SK-N-SH treated with all-trans-retinoic acid at 6 μM for 48 hours (cell line): ENCODE data around the gene AUTS2.

Source experiments
- ARNTL ChIP-seq: fragments of 450-650 bp; formaldehyde crosslinking; IDR thresholded peaks from 2 replicates; pipeline ENCODE4 v1.5.0; 2020; ENCODE audit warnings: low read depth, mild to moderate bottlenecking, moderate library complexity, borderline replicate concordance
- ESRRG ChIP-seq: fragments of 250-450 bp; sonication (Bioruptor Pico); IDR thresholded peaks from 2 replicates; pipeline ENCODE4 v1.6.1; 2021; ENCODE audit warnings: mild to moderate bottlenecking
- TOX ChIP-seq: fragments of 250-450 bp; sonication (Bioruptor Pico); IDR thresholded peaks from 2 replicates; pipeline ENCODE4 v1.8.0; 2021; ENCODE audit warnings: mild to moderate bottlenecking, moderate library complexity, borderline replicate concordance
- ZFP3 ChIP-seq: fragments of 250-450 bp; sonication (Bioruptor Pico); IDR thresholded peaks from 2 replicates; pipeline ENCODE4 v1.5.0; 2020; ENCODE audit warnings: mild to moderate bottlenecking, moderate library complexity
- ZFP30 ChIP-seq: fragments of 450-650 bp; formaldehyde crosslinking; IDR thresholded peaks from 2 replicates; pipeline ENCODE4 v1.5.0; 2022; ENCODE audit warnings: mild to moderate bottlenecking, moderate library complexity
- ZNF565 ChIP-seq: fragments of 450-650 bp; formaldehyde crosslinking; conservative IDR thresholded peaks from 2 replicates; pipeline ENCODE4 v1.5.0; 2020; ENCODE audit warnings: low read depth, mild to moderate bottlenecking, moderate library complexity
- TF ChIP-seq, protein P1 (sequence below): fragments of 250-450 bp; sonication (Bioruptor Pico); IDR thresholded peaks from 2 replicates; pipeline ENCODE4 v1.8.0; 2021; ENCODE audit warnings: low read depth, mild to moderate bottlenecking, moderate library complexity, borderline replicate concordance
- TF ChIP-seq, protein P2 (sequence below): fragments of 250-450 bp; sonication (Bioruptor Pico); IDR thresholded peaks from 2 replicates; pipeline ENCODE4 v1.5.1; 2021; ENCODE audit warnings: mild to moderate bottlenecking, moderate library complexity
- TF ChIP-seq, protein P3 (sequence below): fragments of 250-450 bp; sonication (Bioruptor Pico); IDR thresholded peaks from 2 replicates; pipeline ENCODE4 v1.8.0; 2020; ENCODE audit warnings: mild to moderate bottlenecking, moderate library complexity, borderline replicate concordance

DNA sequence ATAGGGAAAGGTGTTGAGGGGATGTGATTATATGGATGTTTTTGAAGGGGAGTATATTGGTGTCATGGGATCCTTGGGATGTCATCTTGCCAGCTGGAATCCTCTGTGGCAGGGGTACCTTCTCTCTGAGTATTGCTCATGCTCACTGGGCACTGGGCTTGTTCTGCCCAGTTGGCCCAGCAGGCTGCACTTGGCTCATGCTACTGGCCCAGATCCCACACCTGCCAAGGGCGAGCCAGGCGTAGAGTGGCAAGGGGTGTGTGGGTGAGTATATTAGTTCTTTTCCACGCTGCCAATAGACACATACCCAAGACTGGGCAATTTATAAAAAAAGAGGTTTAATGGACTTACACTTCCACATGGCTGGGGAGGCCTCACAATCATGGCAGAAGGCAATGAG lies 311.9 kb downstream of the AUTS2 start:
- TF ChIP-seq, protein P1, sequence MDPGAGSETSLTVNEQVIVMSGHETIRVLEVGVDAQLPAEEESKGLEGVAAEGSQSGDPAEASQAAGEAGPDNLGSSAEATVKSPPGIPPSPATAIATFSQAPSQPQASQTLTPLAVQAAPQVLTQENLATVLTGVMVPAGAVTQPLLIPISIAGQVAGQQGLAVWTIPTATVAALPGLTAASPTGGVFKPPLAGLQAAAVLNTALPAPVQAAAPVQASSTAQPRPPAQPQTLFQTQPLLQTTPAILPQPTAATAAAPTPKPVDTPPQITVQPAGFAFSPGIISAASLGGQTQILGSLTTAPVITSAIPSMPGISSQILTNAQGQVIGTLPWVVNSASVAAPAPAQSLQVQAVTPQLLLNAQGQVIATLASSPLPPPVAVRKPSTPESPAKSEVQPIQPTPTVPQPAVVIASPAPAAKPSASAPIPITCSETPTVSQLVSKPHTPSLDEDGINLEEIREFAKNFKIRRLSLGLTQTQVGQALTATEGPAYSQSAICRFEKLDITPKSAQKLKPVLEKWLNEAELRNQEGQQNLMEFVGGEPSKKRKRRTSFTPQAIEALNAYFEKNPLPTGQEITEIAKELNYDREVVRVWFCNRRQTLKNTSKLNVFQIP: no peak
- TF ChIP-seq ARNTL (CRISPR knock-in tag) (no peak), ZFP3 (CRISPR knock-in tag) (no peak), ESRRG (CRISPR knock-in tag) (no peak), ZFP30 (CRISPR knock-in tag) (no peak), ZNF565 (CRISPR knock-in tag) (no peak), TOX (CRISPR knock-in tag) (no peak)
- TF ChIP-seq, protein P2, sequence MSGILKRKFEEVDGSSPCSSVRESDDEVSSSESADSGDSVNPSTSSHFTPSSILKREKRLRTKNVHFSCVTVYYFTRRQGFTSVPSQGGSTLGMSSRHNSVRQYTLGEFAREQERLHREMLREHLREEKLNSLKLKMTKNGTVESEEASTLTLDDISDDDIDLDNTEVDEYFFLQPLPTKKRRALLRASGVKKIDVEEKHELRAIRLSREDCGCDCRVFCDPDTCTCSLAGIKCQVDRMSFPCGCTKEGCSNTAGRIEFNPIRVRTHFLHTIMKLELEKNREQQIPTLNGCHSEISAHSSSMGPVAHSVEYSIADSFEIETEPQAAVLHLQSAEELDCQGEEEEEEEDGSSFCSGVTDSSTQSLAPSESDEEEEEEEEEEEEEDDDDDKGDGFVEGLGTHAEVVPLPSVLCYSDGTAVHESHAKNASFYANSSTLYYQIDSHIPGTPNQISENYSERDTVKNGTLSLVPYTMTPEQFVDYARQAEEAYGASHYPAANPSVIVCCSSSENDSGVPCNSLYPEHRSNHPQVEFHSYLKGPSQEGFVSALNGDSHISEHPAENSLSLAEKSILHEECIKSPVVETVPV (CRISPR knock-in tag): no peak
- TF ChIP-seq, protein P3, sequence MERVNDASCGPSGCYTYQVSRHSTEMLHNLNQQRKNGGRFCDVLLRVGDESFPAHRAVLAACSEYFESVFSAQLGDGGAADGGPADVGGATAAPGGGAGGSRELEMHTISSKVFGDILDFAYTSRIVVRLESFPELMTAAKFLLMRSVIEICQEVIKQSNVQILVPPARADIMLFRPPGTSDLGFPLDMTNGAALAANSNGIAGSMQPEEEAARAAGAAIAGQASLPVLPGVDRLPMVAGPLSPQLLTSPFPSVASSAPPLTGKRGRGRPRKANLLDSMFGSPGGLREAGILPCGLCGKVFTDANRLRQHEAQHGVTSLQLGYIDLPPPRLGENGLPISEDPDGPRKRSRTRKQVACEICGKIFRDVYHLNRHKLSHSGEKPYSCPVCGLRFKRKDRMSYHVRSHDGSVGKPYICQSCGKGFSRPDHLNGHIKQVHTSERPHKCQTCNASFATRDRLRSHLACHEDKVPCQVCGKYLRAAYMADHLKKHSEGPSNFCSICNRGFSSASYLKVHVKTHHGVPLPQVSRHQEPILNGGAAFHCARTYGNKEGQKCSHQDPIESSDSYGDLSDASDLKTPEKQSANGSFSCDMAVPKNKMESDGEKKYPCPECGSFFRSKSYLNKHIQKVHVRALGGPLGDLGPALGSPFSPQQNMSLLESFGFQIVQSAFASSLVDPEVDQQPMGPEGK: no peak
